BLaER1 (cell line): ENCODE measurements around the gene MAPK1.
"Not testable (repeated sequence)": the region's sequence is repeated elsewhere in the genome, so short reads cannot be mapped to it uniquely, and the experiment has no call there.

Experiments used
- H3K27ac ChIP-seq: shearing (Covaris generic); formaldehyde crosslinking; 2 replicates; pipeline ENCODE4 v1.8.1; 2022
- H3K27me3 ChIP-seq: shearing (Covaris generic); formaldehyde crosslinking; 2 replicates; pipeline ENCODE4 v1.8.1; 2022
- H3K36me3 ChIP-seq: shearing (Covaris generic); formaldehyde crosslinking; 2 replicates; pipeline ENCODE4 v1.8.1; 2022
- H3K4me1 ChIP-seq: shearing (Covaris generic); formaldehyde crosslinking; 2 replicates; pipeline ENCODE4 v1.8.1; 2022
- H3K4me2 ChIP-seq: shearing (Covaris generic); formaldehyde crosslinking; 2 replicates; pipeline ENCODE4 v1.8.1; 2022
- H3K4me3 ChIP-seq: shearing (Covaris generic); formaldehyde crosslinking; 2 replicates; pipeline ENCODE4 v1.8.1; 2022
- H3K9ac ChIP-seq: shearing (Covaris generic); formaldehyde crosslinking; 2 replicates; pipeline ENCODE4 v1.8.1; 2022
- H3K9me3 ChIP-seq: shearing (Covaris generic); formaldehyde crosslinking; 2 replicates; pipeline ENCODE4 v1.8.1; 2022
- H4K20me1 ChIP-seq: shearing (Covaris generic); formaldehyde crosslinking; 2 replicates; pipeline ENCODE4 v1.8.1; 2022
- Cebpa-rat ChIP-seq: shearing (Covaris generic); IDR thresholded peaks from 2 replicates; pipeline ENCODE4 v1.8.1; 2022

The MAPK1 gene

DNA sequence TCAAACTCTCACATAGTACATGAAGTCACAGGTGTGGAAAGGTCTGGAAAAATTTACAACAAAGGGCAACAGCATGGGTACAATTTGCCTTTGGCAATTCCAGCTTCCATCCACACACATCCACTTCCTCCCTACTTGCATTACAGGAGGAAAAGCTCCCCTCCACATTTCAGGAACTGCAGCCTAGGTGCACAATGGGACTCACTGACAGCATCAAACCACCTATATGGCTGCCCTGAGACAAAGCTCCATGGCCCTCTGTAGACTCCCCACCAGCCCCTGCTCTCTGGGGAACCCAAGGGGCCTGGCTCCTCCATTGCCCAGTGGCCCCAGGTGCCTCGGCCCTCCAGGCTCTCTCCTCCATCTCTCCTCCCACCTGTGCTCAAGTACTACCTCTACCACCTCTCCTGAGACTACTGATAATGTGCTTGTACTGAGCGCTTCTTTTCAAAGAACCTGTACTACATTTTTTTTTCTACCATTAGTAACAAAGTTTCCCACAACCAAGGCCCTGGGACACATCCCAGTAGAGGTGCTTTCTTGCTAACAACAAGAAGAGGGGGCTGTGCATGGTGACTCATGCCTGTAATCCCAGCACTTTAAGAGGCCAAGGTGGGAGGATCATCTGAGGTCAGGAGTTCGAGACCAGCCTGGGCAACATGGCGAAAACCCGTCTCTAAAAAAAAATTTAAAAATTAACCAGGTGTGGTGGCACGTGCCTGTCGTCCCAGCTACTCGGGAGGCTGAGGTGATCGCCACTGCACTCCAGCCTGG, 136.7 kb downstream of the MAPK1 start:
- peak overlapping the region; percentile 29 for H3K4me2 ChIP-seq

DNA sequence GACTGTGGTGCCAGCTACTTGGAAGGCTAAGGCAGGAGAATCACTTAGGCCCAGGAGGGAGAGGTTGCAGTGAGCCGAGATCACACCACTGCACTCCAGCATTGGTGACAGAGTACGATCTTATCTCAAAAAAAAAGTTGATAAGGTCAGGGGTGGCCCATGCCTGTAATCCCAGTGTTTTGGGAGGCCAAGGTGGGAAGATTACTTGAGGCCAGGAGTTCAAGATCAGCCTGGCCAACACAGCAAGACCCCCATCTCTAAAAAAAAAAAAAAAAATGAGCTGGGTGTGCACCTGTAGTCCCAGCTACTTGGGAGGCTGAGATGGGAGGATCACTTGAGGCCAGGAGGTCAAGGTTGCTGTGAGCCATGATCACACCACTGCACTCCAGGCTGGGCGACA, 138.3 kb downstream of the MAPK1 start:
- not testable (repeated sequence) for H3K9me3 ChIP-seq, H3K9ac ChIP-seq, H3K27ac ChIP-seq, H3K4me3 ChIP-seq, H3K4me2 ChIP-seq, H3K27me3 ChIP-seq
- Histone ChIP-seq H4K20me1 (peaks cover 73% of the 10 kb centered on the region), H3K36me3 (peaks cover 61% of the 10 kb centered on the region), H3K4me1 (peaks cover 86% of the 10 kb centered on the region)

More for the DNA sequence above, 136.7 kb downstream of the MAPK1 start:
- peaks cover 58% of the 10 kb centered on the region for H4K20me1 ChIP-seq
- peak overlapping the region; percentile 47; the same call in 1 of the 2 replicates for H3K27ac ChIP-seq
- H3K4me3 ChIP-seq = no peak overlapping the region
- H3K36me3 ChIP-seq = peaks cover 60% of the 10 kb centered on the region
- TF ChIP-seq Cebpa-rat = no peak
- H3K9me3 ChIP-seq = no peaks in the 10 kb centered on the region
- H3K9ac ChIP-seq = no peak overlapping the region
- H3K4me1 ChIP-seq = peaks cover 76% of the 10 kb centered on the region
- no peaks in the 10 kb centered on the region for H3K27me3 ChIP-seq

DNA sequence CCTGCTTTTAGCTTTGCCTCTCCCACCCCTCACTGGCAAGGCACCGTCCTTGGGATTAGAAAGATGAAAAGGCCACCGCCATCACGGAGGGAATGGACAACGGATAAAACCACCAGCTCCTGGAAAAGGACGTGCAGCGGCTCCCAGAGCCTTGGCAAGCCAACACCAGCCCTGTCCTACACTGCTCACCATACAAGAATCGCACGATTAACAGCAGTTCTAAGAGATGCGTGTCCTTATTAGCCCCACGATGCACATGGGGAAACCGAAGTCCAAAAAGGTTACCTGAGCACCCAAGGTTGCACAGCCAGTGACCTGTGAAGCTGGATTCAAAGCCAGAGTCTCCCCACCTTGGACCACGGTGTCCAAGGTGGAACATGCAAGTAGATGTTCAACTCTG, 139.2 kb downstream of the MAPK1 start:
- Histone ChIP-seq H3K27me3 (no peaks in the 10 kb centered on the region), H3K4me2 (peak overlapping the region; percentile 85; the same call in 1 of the 2 replicates), H3K9ac (peak overlapping the region; percentile 19; the same call in 1 of the 2 replicates), H3K4me3 (no peak overlapping the region), H3K9me3 (no peaks in the 10 kb centered on the region), H4K20me1 (peaks cover 82% of the 10 kb centered on the region), H3K4me1 (peaks cover 86% of the 10 kb centered on the region), H3K36me3 (peaks cover 69% of the 10 kb centered on the region), H3K27ac (peak overlapping the region; percentile 48)
- TF ChIP-seq Cebpa-rat = no peak

DNA sequence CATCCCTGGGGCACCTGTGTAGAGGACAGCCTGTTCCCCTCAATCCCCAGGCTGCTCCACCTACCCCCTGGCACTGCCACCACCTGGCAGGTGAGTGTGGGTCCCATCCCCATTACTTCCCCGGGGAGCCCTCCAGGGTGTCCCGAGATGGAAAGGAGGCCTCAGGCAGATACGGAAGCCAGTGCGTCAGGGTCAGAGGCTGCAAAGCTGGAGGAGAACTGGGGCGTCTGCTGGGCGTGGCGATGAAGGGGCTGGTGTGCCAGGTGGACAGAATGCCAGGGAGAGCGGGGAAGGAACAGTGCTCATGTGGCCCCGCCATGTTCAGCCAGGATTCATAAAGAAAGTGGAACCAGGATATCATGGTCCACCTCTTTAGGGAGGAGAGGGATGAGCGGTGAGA, 139.7 kb downstream of the MAPK1 start:
- no peaks in the 10 kb centered on the region for H3K9me3 ChIP-seq
- H3K4me2 ChIP-seq = peak overlapping the region; percentile 85

DNA sequence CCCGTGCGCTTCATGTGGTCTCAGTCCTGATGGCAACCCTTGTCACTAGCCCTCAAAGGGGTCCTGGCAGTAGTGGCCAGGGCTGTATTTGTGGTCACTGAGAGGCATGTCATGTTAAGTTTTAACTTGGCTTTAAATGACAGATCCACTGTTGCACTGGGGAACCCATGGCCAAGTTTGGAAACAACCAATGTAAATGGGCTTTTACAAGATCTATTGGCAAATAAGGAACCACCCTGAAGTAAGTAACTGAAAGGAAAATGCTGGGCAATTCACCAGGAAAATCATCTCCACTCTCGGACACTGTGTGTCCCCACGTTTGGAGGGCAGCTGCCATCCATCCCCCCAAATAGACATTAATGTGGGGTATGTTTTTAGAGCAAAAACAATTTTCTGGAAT, 140.3 kb downstream of the MAPK1 start:
- H3K9ac ChIP-seq = 0 out of 2 replicates have a peak overlapping the region, but pooled peaks have one; percentile 38
- peak overlapping the region; percentile 48 for H3K27ac ChIP-seq
- peak overlapping the region; percentile 85 for H3K4me2 ChIP-seq
- no peaks in the 10 kb centered on the region for H3K9me3 ChIP-seq
- H3K4me3 ChIP-seq = no peak overlapping the region
- H4K20me1 ChIP-seq = peaks cover 93% of the 10 kb centered on the region
- H3K36me3 ChIP-seq = peaks cover 70% of the 10 kb centered on the region
- TF ChIP-seq Cebpa-rat = no peak
- H3K4me1 ChIP-seq = peaks cover 86% of the 10 kb centered on the region
- H3K27me3 ChIP-seq = no peaks in the 10 kb centered on the region

More for the DNA sequence above, 139.7 kb downstream of the MAPK1 start:
- no peaks in the 10 kb centered on the region for H3K27me3 ChIP-seq
- H3K27ac ChIP-seq = peak overlapping the region; percentile 48
- TF ChIP-seq Cebpa-rat = no peak
- H3K4me3 ChIP-seq = no peak overlapping the region
- peaks cover 71% of the 10 kb centered on the region for H3K36me3 ChIP-seq
- H3K4me1 ChIP-seq = peaks cover 86% of the 10 kb centered on the region
- H3K9ac ChIP-seq = no peak overlapping the region
- H4K20me1 ChIP-seq = peaks cover 87% of the 10 kb centered on the region

DNA sequence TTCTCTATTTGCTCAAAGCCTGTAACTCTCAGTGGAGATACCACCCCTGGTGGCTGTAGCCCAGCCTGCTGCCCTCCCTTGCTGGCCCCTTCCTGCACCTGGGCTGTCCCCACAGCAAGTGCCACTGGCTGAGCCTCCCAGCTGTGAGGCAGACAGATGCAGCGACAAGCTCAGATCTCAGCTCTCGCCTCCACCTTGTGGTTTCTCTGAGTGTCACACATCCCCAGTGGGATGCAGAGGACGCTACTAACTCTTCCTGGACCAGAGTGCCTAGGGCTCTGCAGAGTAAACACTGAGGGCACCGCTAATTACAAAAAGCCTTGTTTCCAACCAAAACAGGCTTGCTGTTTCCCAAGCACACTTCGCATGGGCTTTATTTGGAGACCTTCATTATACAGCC, 140.8 kb downstream of the MAPK1 start:
- no peaks in the 10 kb centered on the region for H3K27me3 ChIP-seq
- peaks cover 93% of the 10 kb centered on the region for H4K20me1 ChIP-seq
- H3K4me1 ChIP-seq = peaks cover 83% of the 10 kb centered on the region
- no peak overlapping the region for H3K4me3 ChIP-seq
- peak overlapping the region; percentile 85 for H3K4me2 ChIP-seq
- H3K9ac ChIP-seq = 0 out of 2 replicates have a peak overlapping the region, but pooled peaks have one; percentile 38
- H3K36me3 ChIP-seq = peaks cover 71% of the 10 kb centered on the region
- TF ChIP-seq Cebpa-rat = no peak
- H3K27ac ChIP-seq = peak overlapping the region; percentile 66; the same call in 1 of the 2 replicates
- no peaks in the 10 kb centered on the region for H3K9me3 ChIP-seq

- peak overlapping the region; percentile 66; the same call in 1 of the 2 replicates for H3K27ac ChIP-seq
- no peak overlapping the region for H3K4me3 ChIP-seq
- peak overlapping the region; percentile 85 for H3K4me2 ChIP-seq
- no peaks in the 10 kb centered on the region for H3K27me3 ChIP-seq
- no peaks in the 10 kb centered on the region for H3K9me3 ChIP-seq
- H3K36me3 ChIP-seq = peaks cover 71% of the 10 kb centered on the region
- TF ChIP-seq Cebpa-rat = no peak
- H3K4me1 ChIP-seq = peaks cover 80% of the 10 kb centered on the region
- H3K9ac ChIP-seq = 0 out of 2 replicates have a peak overlapping the region, but pooled peaks have one; percentile 2
- peaks cover 95% of the 10 kb centered on the region for H4K20me1 ChIP-seq
Observed at GRCh38 chr22:21725956-21726649, 141.3 kb downstream of the MAPK1 start.

DNA sequence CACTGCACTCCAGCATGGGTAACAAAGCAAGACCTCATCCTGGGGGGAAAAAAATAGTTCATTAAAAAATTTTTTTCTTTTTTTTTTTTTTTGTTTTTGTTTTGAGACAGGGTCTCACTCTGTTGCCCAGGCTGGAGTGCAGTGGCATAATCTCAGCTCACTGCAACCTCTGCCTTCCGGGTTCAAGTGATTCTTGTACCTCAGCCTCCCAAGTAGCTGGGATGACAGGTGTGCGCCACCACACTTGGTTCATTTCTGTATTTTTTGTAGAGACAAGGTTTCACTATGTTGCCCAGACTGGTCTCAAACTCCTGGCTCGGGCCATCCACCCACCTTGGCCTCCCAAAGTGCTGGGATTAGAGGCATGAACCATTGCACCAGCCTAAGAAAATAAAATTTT, 142.9 kb downstream of the MAPK1 start:
- Histone ChIP-seq H3K36me3 (peaks cover 60% of the 10 kb centered on the region), H3K4me1 (peaks cover 81% of the 10 kb centered on the region), H3K4me2 (peak overlapping the region; percentile 44), H4K20me1 (peaks cover 98% of the 10 kb centered on the region)
- H3K9me3 ChIP-seq, H3K27me3 ChIP-seq, H3K9ac ChIP-seq, H3K4me3 ChIP-seq, H3K27ac ChIP-seq: not testable (repeated sequence)

DNA sequence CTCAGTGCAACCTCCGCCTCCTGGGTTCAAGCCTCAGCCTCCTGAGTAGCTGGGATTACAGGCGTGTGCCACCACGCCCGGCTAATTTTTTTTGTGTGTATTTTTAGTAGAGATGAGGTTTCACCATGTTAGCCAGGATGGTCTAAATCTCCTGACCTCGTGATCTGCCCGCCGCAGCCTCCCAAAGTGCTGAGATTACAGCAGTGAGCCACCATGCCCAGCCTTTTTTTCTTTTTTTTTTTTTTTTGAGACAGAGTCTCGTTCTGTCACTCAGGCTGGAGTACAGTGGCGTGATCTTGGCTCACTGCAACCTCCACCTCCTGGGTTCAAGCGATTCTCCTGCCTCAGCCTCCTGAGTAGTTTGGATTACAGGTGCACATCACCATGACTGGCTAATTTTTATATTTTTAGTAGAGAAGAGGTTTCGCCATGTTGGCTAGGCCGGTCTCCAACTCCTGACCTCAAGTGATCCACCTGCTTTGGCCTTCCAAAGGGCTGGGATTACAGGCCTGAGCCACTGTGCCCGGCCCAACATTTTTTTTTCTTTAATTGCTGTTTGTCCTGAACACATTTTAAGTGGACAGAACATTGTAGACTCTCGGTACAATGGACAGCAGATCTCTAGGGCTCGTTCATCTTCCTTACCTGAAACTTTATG, 146.1 kb downstream of the MAPK1 start:
- peaks cover 39% of the 10 kb centered on the region for H3K36me3 ChIP-seq
- H3K9ac ChIP-seq, H3K4me2 ChIP-seq, H3K27ac ChIP-seq, H3K27me3 ChIP-seq, H3K9me3 ChIP-seq, H3K4me3 ChIP-seq: not testable (repeated sequence)
- peaks cover 95% of the 10 kb centered on the region for H4K20me1 ChIP-seq
- peaks cover 80% of the 10 kb centered on the region for H3K4me1 ChIP-seq

DNA sequence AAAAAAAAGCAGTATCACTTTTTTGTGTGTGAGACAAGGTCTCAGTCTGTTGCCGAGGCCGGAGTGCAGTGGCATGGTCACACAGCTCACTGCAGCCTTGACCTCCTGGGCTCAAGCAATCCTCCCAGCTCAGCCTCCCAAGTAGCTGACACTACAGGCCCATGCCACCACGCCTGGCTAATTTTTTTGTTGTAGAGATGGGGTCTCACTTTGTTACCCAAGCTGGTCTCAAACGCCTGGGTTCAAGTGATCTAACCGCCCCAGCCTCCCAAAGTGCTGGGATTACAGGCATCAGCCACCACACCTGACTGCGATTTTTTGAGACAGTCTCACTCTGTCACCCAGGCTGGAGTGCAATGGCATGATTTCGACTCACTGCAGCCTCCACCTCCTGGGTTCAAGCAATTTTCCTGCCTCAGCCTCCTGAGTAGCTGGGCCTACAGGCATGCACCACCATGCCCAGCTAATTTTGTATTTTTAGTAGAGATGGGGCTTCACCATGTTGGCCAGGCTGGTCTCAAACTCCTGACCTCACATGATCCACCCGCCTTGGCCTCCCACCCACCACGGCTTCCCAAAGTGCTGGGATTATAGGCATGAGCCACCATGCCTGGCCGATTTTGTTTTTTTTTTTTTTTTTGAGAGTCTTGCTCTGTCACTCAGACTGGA, 147.1 kb downstream of the MAPK1 start:
- H3K4me3 ChIP-seq, H3K4me2 ChIP-seq, H3K9ac ChIP-seq, H3K27ac ChIP-seq, H3K9me3 ChIP-seq, H3K27me3 ChIP-seq: not testable (repeated sequence)
- peaks cover 33% of the 10 kb centered on the region for H3K36me3 ChIP-seq
- H4K20me1 ChIP-seq = peaks cover 87% of the 10 kb centered on the region
- peaks cover 70% of the 10 kb centered on the region for H3K4me1 ChIP-seq
